UCSD-AML1 (cell line): ENCODE data around the gene PTPRN2.

Experiments used
- DNase-seq: peaks from one replicate; lab custom pipeline; 2025; ENCODE audit not compliant: unreplicated experiment; lab: John Stamatoyannopoulos, UW

The PTPRN2 gene

DNA sequence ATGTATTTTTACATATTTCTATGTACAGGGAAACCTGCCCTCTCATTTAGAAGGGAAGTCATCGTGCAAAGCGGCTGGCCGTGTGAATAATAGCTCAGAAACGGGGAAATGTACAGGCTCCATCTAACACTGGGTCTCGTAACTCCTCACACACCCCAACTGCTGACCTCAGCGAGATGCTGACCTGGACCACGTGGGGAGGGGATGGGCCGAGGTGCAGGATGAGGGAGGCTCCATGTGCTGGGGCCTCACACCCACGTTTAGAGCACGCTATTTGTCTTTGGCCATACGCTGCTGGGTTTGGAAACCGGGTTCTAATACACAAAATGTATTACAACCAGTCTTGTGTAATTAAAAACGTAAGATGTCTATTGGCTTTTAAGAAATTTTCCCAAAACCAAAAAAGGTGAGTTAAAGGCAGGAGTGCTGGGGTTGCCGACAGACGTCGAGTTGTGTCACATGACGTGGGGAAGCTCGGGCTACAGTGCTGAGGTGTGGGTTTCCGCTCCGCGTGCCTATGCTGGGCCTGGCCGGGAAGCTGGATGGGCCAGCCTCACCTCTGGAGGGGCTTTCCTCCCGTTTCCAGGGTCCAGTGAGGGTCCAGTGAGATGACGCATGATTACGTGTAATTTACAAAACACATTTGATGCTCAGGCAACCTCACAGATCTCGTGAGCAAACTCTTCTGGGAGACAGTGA, 1035.2 kb downstream of the PTPRN2 start:
- DNase-seq: no peak

DNA sequence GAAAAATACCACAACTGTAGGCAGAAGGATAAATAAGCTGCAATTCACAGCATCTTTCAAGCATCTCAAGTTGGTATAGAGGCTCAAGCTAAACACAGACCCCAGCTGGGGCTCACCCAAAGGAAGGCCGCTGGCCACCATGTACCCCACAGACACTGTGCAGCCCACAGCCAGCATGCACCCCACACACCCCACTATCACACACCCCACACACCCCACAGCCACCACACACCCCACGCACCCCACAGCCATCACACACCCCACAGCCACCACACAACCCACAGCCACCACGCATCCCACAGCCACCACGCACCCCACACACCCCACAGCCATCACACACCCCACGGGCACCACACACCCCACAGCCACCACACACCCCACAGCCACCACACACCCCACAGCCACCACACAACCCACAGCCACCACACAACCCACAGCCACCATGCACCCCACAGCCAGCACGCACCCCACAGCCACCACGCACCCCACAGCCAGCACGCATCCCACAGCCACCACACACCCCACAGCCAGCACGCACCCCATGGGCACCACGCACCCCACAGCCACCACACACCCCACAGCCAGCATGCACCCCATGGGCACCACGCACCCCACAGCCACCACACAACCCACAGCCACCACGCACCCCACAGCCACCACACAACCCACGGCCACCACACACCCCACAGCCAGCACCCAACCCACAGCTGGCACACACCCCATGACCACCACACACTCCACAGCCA, 1036.1 kb downstream of the PTPRN2 start:
- DNase-seq: no peak

DNA sequence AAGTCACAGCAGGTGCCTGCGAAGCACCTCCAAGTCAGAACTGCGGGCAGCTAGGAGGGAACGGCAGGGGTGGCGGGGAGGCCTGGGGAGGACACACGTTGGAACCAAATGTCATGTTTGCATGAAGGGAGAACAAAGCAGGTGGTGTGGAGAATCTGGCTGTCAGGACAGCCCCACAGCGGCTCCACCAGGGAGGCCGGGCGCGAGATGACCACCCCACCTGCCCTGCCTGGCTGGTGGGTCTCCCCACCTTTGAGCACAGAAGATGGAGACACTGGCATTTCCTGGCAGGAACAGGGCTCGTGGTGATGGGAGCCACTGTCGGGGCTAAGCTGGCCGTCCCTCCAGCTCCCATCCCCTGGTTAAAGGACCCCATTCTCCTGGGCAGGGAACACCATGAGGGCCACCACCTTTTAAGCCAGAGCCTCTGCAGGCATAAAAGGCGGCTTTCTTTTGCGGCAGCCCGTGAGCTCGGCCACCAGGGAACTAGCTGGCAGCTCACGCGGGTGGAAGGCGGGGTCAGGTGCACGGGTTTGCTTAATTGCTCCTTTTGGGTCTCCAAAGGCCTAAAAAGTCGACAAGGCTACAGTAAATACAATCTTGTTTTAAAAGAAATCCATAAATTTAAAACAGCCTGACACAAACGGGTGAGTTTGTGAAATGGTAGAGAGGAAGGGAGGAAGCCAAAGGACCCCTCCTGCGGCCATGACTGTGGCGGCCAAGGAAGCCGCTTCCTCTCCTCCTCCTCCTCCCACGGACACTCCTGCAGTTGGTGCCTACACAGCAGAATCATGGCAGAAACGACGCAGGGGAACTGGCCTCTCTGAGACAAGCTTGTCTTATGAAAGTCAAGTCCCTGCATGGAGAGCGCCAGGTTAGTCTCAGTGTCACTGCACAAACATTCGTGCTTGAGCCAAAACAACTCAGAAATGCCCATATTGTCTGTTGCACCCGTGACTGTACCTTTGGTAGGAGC, 1037.0 kb downstream of the PTPRN2 start:
- DNase-seq: peak; percentile 35

DNA sequence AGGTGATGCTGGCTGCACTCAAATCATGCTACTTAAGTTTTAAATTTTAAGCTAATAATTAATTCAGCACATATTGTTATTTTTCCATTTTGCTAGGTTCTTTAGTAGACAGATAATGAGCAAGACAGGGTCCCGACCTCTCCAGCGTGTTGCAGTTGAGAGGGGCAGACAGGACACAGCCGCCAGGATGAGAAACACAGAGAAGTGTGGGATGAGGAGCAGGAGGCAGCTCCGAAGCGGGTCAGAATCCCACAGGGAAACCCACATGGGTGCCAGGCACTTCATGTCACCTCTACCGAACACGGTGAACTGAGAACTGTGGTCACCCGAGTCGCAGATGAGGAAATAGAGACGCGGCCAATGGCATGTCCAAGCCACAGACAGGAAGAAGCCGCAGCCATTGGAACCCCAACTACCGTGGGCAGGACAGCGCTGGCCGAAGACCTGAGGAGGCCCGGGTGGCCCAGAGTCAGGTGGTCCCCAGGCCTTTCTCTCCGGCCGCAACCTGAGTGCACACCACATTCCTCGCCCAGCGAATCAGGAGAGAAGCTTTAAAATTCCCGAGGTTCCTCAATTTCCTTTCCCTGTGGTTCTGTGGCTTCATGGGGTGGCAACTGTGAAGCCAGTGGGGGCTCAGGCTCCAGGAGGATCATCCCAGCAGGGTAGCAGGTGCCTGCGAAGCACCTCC, 1037.9 kb downstream of the PTPRN2 start:
- DNase-seq: no peak

DNA sequence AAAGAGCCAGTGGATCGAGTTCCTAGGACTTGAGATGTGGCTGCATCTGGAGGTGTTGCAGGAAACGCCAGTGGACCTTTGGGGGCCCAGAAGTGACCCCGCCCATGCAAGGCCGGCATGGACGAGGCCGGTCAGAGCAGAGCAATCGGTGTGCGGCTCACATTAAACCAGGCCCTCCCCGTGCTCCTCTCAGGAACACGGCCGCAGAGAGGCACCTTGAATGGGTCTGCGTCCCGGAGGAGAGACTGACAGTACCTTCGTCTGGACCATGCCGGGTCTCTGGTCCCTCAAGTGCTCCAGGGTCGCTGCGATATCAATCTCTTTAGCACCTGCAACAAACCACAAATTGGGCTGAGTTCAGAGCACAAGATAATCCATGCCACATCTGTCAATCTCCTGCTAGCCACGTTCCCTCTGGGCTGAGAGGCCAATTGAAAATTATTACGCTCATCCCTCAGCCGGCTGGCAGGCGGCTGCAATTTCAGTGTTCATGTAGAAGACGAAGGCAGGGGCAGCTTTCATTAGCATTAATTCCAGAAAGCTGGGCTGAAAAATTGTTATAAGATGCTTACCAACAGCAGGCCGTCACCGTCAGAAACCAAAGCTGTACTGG, 1038.8 kb downstream of the PTPRN2 start:
- DNase-seq: no peak

DNA sequence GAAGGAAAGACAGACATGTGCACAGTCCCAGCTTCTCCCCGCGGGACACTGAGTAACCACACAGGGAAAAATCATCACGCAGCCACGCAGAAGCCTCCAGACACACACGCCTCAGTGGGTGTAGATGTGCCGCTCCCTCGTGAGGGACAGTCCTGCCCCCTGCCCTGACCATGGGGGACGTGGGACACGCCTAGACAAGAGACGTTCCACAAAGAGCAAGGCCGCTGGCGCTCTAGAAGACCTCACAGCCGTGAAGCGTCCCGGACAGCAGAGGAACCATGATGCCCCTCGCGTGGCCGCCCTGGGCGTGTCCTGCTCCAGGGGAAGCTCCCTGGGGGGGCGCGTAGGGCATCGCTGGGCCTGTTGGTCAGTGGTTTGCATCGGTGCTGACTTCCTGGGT, 1040.0 kb downstream of the PTPRN2 start:
- DNase-seq: no peak

DNA sequence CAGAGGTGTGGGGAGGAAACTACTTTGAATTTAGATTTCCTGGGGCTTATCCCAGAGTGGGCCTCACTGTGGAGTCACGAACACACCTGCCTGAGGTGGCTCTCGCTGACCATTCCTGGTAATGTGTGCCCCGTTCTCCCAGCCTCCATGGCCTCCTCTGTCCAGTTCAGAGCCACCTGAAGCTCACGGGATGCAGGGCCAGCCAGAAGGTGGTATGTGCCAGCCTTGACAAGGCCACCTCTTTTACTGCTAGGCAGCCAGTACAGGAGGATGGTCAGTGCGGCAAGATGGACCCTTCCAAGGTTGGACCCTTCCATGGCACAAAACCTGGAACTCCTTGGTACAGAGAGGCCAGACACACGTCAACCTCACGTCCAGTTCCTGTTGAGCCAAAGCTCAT, 1040.5 kb downstream of the PTPRN2 start:
- no peak for DNase-seq

DNA sequence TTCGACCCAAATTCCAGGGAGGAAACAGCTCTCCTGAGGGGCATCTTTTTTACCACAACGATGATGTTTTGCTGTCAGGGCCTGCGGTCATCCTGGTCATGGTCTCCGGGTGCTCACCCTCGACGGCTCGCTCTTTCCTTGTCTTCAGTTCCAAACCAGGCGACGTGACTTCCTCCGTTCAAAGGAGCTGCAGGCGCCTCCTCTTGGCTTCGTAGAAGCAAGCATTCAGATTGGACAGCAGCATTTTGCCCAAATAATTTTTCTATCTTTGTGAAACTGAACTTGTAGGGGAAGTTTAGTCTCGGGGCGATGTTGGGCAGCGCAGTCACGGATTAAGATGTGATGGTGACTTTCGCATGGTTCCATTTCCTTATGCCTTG, 1042.0 kb downstream of the PTPRN2 start:
- no peak for DNase-seq

DNA sequence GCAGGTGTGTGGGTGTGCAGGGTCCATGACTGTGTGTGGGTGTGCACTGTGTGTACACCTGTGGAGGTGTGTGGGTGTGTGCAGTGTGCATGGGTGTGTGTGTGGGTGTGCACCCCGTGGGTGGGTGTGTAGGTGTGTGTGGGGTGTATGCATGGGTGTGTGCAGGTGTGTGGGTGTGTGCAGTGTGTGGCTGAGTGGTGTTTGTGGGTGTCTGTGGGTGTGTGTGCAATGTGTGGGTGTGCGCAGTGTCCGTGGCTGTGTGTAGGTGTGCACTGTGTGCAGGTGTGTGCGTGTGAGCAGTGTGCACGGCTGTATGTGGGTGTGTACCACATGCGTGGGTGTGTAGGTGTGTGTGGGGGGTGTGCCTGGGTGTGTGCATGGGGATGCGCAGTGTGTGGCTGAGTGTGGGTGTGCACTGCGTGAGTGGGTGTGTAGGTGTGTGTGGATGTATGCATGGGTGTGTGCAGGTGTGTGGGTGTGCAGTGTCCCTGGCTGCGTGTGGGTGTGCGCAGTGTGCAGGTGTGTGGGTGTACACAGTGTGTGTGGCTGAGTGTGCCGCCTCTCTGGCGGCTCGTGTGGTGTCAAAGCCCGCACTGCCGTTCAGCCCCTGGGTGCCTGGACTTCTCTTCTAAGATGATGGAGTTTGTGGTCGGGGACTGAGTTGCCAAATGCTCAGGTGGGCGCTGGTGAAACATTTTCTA, 1042.5 kb downstream of the PTPRN2 start:
- no peak for DNase-seq

DNA sequence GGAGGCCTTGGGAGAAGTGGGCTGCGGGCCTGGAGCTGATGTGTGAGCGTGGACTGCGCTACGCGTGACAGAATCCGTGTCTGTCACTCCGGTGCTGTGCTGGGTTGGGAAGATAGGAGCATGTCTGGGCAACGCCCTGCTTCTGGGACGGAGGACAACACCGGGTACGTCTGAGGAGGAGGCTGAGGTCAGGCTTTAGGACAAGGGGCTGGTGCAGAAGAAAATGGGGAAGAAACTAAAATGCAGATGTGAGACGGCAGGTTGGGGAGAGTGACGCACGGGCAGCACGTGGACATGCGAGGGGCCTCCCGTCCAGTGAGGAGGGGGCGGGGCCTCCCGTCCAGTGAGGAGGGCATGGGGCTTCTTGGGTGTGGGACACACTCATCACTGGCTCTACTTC, 1043.4 kb downstream of the PTPRN2 start:
- DNase-seq: peak; percentile 20

DNA sequence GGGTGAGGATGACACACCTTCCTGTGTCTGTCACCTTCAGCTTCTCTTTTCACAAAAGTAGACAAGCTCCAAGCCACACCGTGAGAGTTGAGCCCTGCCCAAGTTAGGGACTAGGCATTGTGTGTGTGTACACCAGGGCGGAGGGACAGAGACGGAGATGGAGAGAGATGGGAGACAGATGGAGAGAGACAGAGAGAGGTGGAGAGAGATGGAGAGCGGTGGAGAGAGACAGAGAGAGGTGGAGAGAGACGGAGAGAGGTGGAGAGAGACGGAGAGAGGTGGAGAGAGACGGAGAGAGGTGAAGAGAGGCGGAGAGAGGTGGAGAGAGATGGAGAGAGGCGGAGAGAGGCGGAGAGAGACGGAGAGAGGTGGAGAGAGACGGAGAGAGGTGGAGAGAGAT, 1043.8 kb downstream of the PTPRN2 start:
- no peak for DNase-seq

DNA sequence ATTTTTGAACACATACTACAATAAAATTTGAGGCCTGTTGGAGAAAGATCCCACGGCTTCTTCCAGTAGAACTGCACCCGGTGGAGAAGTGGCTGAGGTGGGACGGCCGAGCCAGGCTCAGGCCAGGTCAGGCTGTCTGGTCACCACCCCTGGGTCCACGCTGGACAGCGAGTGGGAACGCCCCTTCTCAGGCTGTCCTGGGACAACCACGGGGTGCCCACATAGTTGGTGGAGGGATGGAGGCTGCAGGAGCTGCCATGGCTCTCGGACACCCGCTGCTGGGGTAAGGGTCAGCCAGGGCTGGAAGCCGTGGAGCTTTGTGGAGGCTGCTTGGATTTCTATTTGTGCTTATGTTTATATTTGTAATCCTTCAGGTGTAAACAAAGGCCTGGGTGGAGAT, 1044.3 kb downstream of the PTPRN2 start:
- no peak for DNase-seq

DNA sequence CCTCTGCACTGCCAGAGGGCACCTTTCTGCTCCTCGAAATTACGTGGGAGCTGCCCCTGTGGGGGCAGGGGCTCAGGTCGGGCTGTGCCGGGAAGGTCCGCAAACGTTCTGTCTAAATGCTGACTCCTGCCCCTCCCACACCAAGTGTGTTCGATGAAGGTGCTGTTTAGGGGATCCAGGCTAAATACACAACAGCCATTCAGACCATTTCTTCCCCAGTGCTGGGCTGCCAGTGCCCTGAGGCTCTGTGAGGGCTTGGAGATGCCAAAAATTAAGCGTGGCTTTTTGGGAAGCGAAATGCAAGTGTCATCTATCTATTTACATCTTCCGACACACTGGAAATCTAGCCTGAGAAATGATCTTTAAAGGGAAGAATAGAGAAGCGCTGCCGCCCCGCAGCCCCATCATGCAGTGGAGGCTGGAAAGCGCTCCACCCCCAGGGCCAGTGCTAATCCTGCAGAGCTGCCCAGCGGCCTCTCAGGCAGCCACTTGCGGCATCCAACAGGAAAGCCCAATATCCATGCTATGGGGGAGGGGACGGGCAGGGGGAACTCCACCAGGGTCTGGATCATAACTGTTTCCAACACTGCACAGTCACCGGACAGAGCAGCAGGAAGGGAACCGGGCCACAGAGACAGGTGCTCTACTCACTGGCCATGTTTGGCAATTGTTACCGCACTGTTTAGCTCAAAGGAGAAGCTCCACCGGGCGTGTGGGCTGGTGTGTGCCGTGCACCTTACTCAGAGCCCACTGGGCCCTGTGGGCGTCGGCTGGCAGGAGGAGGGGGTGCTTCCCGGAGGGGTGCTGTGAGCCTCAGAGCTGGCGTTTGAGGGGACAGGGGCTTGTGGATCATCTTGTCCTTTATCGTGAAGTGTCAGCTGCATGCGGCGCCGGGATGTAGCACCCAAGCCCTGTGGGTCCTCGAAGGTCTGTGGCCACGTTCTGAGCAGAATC, 1045.3 kb downstream of the PTPRN2 start:
- DNase-seq: no peak

DNA sequence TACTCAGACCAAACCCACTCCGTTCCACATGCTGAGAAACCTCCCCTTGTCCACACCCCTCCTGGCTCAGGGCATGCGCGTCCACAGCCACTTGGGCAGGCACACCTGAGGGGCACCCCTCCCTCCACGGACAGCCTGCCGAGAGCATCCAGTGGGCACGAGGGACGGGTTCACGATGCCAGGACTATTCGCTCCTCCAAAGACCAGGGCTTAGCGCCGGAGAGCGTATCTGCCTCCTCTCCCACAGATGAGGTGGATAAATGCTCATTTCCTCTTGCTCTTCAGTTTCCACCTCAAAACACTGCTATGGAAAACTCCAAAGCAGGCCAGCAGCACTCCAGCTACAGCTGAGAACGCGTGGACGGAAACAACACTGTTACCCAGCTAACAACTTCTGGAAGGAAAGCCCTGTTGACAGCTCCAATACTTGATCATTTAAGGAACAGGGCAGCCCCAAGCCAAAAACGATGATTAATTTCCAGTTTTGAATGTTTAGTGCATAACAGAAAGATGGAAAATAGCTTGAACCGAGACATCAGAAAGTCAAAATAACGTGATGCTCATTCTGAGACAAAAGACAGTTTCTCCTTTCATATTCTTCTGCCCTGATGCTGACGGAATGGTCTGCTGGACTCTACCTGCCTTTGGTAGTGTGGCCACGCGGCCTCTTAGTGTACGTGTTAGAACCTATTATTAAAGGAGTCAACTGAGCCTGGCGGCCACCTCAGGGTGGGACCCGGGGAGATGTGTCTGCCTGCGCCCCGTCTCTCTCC, 1046.1 kb downstream of the PTPRN2 start:
- no peak for DNase-seq

DNA sequence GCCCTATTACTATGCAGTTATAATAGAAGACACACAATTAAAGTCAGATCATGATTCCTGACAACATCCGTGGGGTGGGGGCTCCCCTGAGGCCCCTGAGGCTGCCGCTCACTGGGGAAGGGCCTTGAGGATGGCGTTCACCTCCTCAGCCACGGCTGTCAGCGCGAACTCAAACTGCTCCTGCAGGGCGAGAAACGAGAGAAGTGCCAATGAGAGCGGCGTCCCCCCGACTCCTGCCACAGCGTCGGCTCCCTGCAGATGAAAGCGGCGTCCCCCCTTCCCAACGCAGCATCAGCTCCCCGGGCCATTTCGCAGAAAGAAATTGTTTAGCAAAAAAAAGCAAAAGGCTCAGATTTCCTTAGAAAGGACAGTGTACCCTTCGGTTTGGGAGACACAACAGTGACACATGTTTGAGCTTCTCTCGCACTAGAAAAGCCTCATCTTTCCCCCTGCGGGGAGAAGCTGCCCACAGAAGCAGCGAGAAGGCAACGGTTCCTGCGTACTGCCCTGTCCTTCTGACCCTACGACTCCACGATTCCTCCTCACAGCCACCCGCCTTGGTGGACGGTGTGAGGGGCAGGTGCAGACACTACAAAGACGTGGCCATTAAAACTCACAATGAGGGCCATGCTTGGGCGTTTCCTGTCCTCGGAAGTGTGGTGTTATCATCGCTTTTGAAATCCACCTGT, 1046.9 kb downstream of the PTPRN2 start:
- DNase-seq: no peak

DNA sequence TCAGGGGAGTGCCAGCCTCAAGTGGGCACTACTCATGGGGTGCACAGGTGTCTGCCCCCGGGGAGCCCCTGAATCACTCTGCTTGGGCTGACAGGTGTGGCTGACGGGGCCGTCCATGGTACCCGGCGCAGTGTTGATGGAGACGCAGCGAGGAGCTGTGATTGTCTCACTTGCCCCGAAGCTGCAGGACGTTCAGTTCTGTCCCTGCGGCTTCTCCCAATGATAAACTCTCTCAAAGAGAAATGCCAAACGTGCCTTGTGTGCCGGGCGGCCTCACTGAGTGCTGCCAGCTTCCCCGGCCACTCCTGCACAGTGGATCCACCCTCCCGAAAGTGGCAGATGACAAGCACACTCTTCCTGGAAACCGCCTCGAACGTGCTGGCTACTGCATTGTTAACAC, 1047.6 kb downstream of the PTPRN2 start:
- no peak for DNase-seq

DNA sequence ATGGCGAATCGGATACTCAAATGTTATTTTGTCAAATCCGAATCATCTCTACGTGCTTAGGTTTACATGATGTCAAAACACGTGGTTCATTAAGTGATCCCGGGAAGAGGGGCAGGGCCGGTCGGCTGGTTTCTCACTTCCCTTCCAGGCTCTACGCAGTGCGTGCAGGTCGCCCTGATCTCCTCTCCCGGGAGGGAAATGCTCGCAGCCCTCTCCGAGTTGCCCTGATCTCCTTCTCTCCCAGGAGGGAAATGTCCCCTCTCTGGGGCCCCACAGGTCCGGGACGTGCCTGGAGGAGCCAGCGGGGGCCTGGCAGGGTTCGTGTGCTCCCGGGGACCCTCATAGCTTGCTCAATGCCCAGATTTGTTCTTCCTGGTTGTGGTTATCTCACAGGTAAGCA, 1048.1 kb downstream of the PTPRN2 start:
- DNase-seq: no peak

DNA sequence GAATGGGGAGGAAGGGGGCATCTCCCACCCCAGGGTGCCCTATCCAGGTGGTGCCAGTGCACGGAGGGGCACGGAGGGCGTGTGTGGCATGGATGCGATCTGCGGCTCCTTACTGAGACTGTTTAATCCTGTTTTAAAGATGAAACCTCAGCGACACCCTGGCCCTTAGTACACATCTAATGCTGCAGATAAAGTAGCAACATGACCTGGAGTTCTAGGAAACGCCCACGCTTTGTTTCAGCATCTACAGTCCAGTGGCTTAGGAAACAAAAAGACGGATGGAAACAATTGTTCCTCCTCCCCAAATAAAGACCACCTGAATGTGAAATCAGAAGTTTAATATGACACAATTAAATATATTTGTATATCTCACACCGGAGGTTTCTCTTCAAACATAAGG, 1048.9 kb downstream of the PTPRN2 start:
- DNase-seq: no peak
